Frontal cortex (tissue), 4 donors: ENCODE results near the gene SLC6A6. TPM values are rescaled to one million over a fixed set of nuclear protein-coding genes. Genes with fewer than 3 reads are reported as not detected.

Source experiments
- DNase-seq, 2 donors: peaks; one replicate each; pipeline ENCODE4 v3.0.0; 2012; ENCODE audit warnings: low spot score in 2 of 2
- FAIRE-seq: peaks from 2 replicates; lab custom pipeline; 2012; peaks lifted over from hg19 to GRCh38; lab: Jason Lieb, UNC
- total RNA-seq: library from RNA; depleted of rRNA; stranded (reverse); fragments of >200 nt; gene quantifications from one replicate; pipeline ENCODE4 v1.2.3, GENCODE V29; 2014
- donor health status: control.
- donor health status: control.
- donor health status: control.

Gene SLC6A6
- total RNA-seq, 1 donor from 2014 or later, result 15.1 TPM

GRCh38 chr3:14448756-14449727 is 46.6 kb downstream of the SLC6A6 start:
- FAIRE-seq, result no peak

GRCh38 chr3:14450506-14450905 is 48.1 kb downstream of the SLC6A6 start:
- FAIRE-seq (no peak), DNase-seq (no peak)

More at GRCh38 chr3:14448756-14449727, 46.6 kb downstream of the SLC6A6 start:
- DNase-seq, result no peak

GRCh38 chr3:14450922-14451606 is 48.7 kb downstream of the SLC6A6 start:
- FAIRE-seq, result no peak
- no peak for DNase-seq

GRCh38 chr3:14451844-14452739 is 49.7 kb downstream of the SLC6A6 start:
- FAIRE-seq (no peak), DNase-seq (no peak)

GRCh38 chr3:14452740-14453710 is 50.6 kb downstream of the SLC6A6 start:
- FAIRE-seq (no peak), DNase-seq (peak; percentile 43 to 71)

- DNase-seq, result no peak
- FAIRE-seq, result no peak
Observed at GRCh38 chr3:14453876-14454638, 51.7 kb downstream of the SLC6A6 start.

GRCh38 chr3:14454639-14455310 is 52.4 kb downstream of the SLC6A6 start:
- DNase-seq, result no peak
- no peak for FAIRE-seq

GRCh38 chr3:14455571-14456317 is 53.3 kb downstream of the SLC6A6 start:
- FAIRE-seq (no peak), DNase-seq (no peak)

GRCh38 chr3:14456794-14457193 is 54.4 kb downstream of the SLC6A6 start:
- no peak for FAIRE-seq
- DNase-seq, result no peak

- FAIRE-seq (no peak), DNase-seq (no peak)
Observed at GRCh38 chr3:14457481-14457880, 55.1 kb downstream of the SLC6A6 start.

GRCh38 chr3:14457999-14458398 is 55.6 kb downstream of the SLC6A6 start:
- DNase-seq (no peak), FAIRE-seq (no peak)

GRCh38 chr3:14458434-14459275 is 56.2 kb downstream of the SLC6A6 start:
- no peak for FAIRE-seq
- no peak for DNase-seq

- no peak for FAIRE-seq
Observed at GRCh38 chr3:14459384-14459783, 57.0 kb downstream of the SLC6A6 start.

GRCh38 chr3:14459787-14460186 is 57.4 kb downstream of the SLC6A6 start:
- DNase-seq (no peak), FAIRE-seq (no peak)

More at GRCh38 chr3:14459384-14459783, 57.0 kb downstream of the SLC6A6 start:
- DNase-seq, result no peak

GRCh38 chr3:14460342-14461005 is 58.1 kb downstream of the SLC6A6 start:
- FAIRE-seq (no peak), DNase-seq (peak; percentile 51 to 63)
